H1 (cell line): Measurements from ENCODE around the gene TMEM174. TPM values are rescaled to one million over a fixed set of nuclear protein-coding genes. Genes with fewer than 3 reads are reported as not detected.

Experiments
- E2F6 ChIP-seq: IDR thresholded peaks from 2 replicates; pipeline ENCODE4 v1.6.1; 2012; ENCODE audit warnings: inconsistent platforms
- polyA plus RNA-seq, 7 experiments: library from polyadenylated mRNA; depleted of rRNA in 3 of 7; stranded (reverse) in 5 of 7; unstranded in 2 of 7; fragments of >200 nt in 5 of 7; fragments of 200-250 nt in 2 of 7; gene quantifications; 1 replicate in 5 of 7; 2 replicates in 1 of 7; 4 replicates in 1 of 7; pipeline versions ENCODE4 v1.2.1 to v1.2.3, GENCODE V29; 2011 to 2013; ENCODE audit warnings: missing spikeins in 2 of 7, mixed read lengths in 2 of 7
- total RNA-seq: library from RNA; stranded (reverse); fragmentation: NEBNext Ultra II Directional; extraction: Animal tissue kit (Norgen Biotek cat#: 25700); gene quantifications from 2 replicates; pipeline ENCODE4 v1.2.1, GENCODE V29; 2021

Gene TMEM174
- total and polyA plus RNA-seq, 2 of the 8 experiments (the other 6 are each of a cell fraction or from before 2014, with no cell fraction given) = not detected

GRCh38 chr5:73149540-73149939 lies 23.5 kb upstream of the TMEM174 start (continued):
- TF ChIP-seq E2F6 = no peak
